ENCODE data around the gene NDUFV1.

DNA sequence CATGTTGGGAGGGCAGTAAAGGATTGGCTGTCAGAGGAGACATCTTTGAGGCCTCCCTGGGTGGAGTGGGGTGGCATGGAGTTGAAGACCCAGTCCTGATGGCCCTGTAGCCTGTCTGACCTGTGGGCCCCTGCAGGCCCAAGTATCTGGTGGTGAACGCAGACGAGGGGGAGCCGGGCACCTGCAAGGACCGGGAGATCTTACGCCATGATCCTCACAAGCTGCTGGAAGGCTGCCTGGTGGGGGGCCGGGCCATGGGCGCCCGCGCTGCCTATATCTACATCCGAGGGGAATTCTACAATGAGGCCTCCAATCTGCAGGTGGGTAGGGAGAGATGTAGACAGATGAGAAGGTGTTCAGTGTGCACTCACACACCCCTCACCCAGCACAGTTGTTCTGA is 2.6 kb downstream of the NDUFV1 start:
- no peak for TF ChIP-seq EZH2 (IDR thresholded peaks at IDR 0.05)
- TF ChIP-seq, protein P1, sequence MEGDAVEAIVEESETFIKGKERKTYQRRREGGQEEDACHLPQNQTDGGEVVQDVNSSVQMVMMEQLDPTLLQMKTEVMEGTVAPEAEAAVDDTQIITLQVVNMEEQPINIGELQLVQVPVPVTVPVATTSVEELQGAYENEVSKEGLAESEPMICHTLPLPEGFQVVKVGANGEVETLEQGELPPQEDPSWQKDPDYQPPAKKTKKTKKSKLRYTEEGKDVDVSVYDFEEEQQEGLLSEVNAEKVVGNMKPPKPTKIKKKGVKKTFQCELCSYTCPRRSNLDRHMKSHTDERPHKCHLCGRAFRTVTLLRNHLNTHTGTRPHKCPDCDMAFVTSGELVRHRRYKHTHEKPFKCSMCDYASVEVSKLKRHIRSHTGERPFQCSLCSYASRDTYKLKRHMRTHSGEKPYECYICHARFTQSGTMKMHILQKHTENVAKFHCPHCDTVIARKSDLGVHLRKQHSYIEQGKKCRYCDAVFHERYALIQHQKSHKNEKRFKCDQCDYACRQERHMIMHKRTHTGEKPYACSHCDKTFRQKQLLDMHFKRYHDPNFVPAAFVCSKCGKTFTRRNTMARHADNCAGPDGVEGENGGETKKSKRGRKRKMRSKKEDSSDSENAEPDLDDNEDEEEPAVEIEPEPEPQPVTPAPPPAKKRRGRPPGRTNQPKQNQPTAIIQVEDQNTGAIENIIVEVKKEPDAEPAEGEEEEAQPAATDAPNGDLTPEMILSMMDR (IDR thresholded peaks at IDR 0.05 in 2 of 3, conservative IDR thresholded peaks at IDR 0.05 in 1 of 3; ENCODE audit: borderline replicate concordance in 1 of 3, insufficient read depth in 1 of 3, low read depth in 2 of 3, low read length in 2 of 3), result no peak

Data from HCT116 (cell line).